Inferior parietal cortex (tissue), 1 donor: ENCODE measurements around the gene IGSF3.

Source experiments
- DNase-seq: peaks from one replicate; pipeline ENCODE4 v3.0.0-alpha.2; 2016; ENCODE audit errors: extremely low spot score

The IGSF3 gene

GRCh38 chr1:116557323-116557878, 110.1 kb downstream of the IGSF3 start:
- DNase-seq: no peak

GRCh38 chr1:116556289-116557006, 111.1 kb downstream of the IGSF3 start:
- no peak for DNase-seq

- DNase-seq: no peak
These were observed 112.6 kb downstream of the IGSF3 start for GRCh38 chr1:116554924-116555323.

GRCh38 chr1:116553386-116554115, 114.0 kb downstream of the IGSF3 start:
- no peak for DNase-seq

GRCh38 chr1:116546354-116546977, 121.1 kb downstream of the IGSF3 start:
- no peak for DNase-seq

- DNase-seq: no peak
These were observed 122.2 kb downstream of the IGSF3 start for GRCh38 chr1:116545359-116545705.

- DNase-seq: no peak
These were observed 122.8 kb downstream of the IGSF3 start for GRCh38 chr1:116544588-116545358.

GRCh38 chr1:116540088-116540487, 127.4 kb downstream of the IGSF3 start:
- no peak for DNase-seq

GRCh38 chr1:116538544-116538943, 129.0 kb downstream of the IGSF3 start:
- DNase-seq: peak; percentile 34

- no peak for DNase-seq
These were observed 129.6 kb downstream of the IGSF3 start for GRCh38 chr1:116537898-116538297.

- DNase-seq: no peak
These were observed 130.3 kb downstream of the IGSF3 start for GRCh38 chr1:116537040-116537831.

GRCh38 chr1:116534014-116534739, 133.4 kb downstream of the IGSF3 start:
- DNase-seq: no peak

- DNase-seq: no peak
These were observed 134.1 kb downstream of the IGSF3 start for GRCh38 chr1:116533429-116533820.

- DNase-seq: no peak
These were observed 134.7 kb downstream of the IGSF3 start for GRCh38 chr1:116532671-116533428.

- no peak for DNase-seq
These were observed 135.6 kb downstream of the IGSF3 start for GRCh38 chr1:116531917-116532316.

- DNase-seq: no peak
These were observed 137.9 kb downstream of the IGSF3 start for GRCh38 chr1:116529681-116530080.

GRCh38 chr1:116529199-116529631, 138.3 kb downstream of the IGSF3 start:
- no peak for DNase-seq

GRCh38 chr1:116528329-116529083, 139.0 kb downstream of the IGSF3 start:
- DNase-seq: no peak

- DNase-seq: no peak
These were observed 142.1 kb downstream of the IGSF3 start for GRCh38 chr1:116525440-116525839.
